ENCODE measurements around the gene RFX3.

Gene RFX3

GRCh38 chr9:3490957-3491356 is 34.8 kb downstream of the RFX3 start:
- H3K27me3 ChIP-seq (ENCODE audit: low read length), result no peaks in the 10 kb centered on the region
- H3K4me3 ChIP-seq (ENCODE audit: insufficient read depth, low read length, poor library complexity, severe bottlenecking), result no peak overlapping the region
- H3K27ac ChIP-seq (ENCODE audit: low read depth, low read length), result no peak overlapping the region
- H3K36me3 ChIP-seq (ENCODE audit: low read length), result no peaks in the 10 kb centered on the region
- TF ChIP-seq EZH2phosphoT487 (conservative IDR thresholded peaks at IDR 0.05; ENCODE audit: low read length) (no peak), CTCF (IDR thresholded peaks at IDR 0.05; ENCODE audit: insufficient read depth, low read length, poor library complexity, severe bottlenecking) (no peak)
- no peaks in the 10 kb centered on the region for H4K20me1 ChIP-seq (ENCODE audit: low read depth, low read length)
- no peaks in the 10 kb centered on the region for H3K79me2 ChIP-seq (ENCODE audit: insufficient read depth, low read length)
- no peaks in the 10 kb centered on the region for H3K9me3 ChIP-seq (ENCODE audit: insufficient read depth, low read length)
- no peak overlapping the region for H3K9ac ChIP-seq (ENCODE audit: low read length)
- no peak overlapping the region for H3K4me2 ChIP-seq (ENCODE audit: low read depth, low read length, poor library complexity, severe bottlenecking)
- H3F3A ChIP-seq (ENCODE audit: insufficient read depth), result no peaks in the 10 kb centered on the region
- H2AFZ ChIP-seq (ENCODE audit: low read depth, low read length, severe bottlenecking), result no peak overlapping the region
- no peaks in the 10 kb centered on the region for H3K9me2 ChIP-seq (replicated peaks; ENCODE audit: insufficient read depth, low read length)

GRCh38 chr9:3482578-3482977 is 43.2 kb downstream of the RFX3 start:
- no peak overlapping the region for H3K9ac ChIP-seq (ENCODE audit: low read length)
- no peaks in the 10 kb centered on the region for H4K20me1 ChIP-seq (ENCODE audit: low read depth, low read length)
- H3K36me3 ChIP-seq (ENCODE audit: low read length), result peaks cover 6% of the 10 kb centered on the region
- H3K4me3 ChIP-seq (ENCODE audit: insufficient read depth, low read length, poor library complexity, severe bottlenecking), result no peak overlapping the region
- H3K27me3 ChIP-seq (ENCODE audit: low read length), result no peaks in the 10 kb centered on the region
- no peak overlapping the region for H3K4me2 ChIP-seq (ENCODE audit: low read depth, low read length, poor library complexity, severe bottlenecking)
- H3K27ac ChIP-seq (ENCODE audit: low read depth, low read length), result no peak overlapping the region
- H3K79me2 ChIP-seq (ENCODE audit: insufficient read depth, low read length), result no peaks in the 10 kb centered on the region
- no peaks in the 10 kb centered on the region for H3K9me3 ChIP-seq (ENCODE audit: insufficient read depth, low read length)
- TF ChIP-seq CTCF (IDR thresholded peaks at IDR 0.05; ENCODE audit: insufficient read depth, low read length, poor library complexity, severe bottlenecking) (no peak), EZH2phosphoT487 (conservative IDR thresholded peaks at IDR 0.05; ENCODE audit: low read length) (no peak)
- H3K9me2 ChIP-seq (replicated peaks; ENCODE audit: insufficient read depth, low read length), result no peaks in the 10 kb centered on the region
- H2AFZ ChIP-seq (ENCODE audit: low read depth, low read length, severe bottlenecking), result no peak overlapping the region
- peaks cover 15% of the 10 kb centered on the region for H3F3A ChIP-seq (ENCODE audit: insufficient read depth)

GRCh38 chr9:3480353-3480655 is 45.5 kb downstream of the RFX3 start:
- no peaks in the 10 kb centered on the region for H3K27me3 ChIP-seq (ENCODE audit: low read length)
- peaks cover 15% of the 10 kb centered on the region for H3F3A ChIP-seq (ENCODE audit: insufficient read depth)
- no peak overlapping the region for H2AFZ ChIP-seq (ENCODE audit: low read depth, low read length, severe bottlenecking)
- H3K4me3 ChIP-seq (ENCODE audit: insufficient read depth, low read length, poor library complexity, severe bottlenecking), result no peak overlapping the region
- no peak overlapping the region for H3K9ac ChIP-seq (ENCODE audit: low read length)
- H3K27ac ChIP-seq (ENCODE audit: low read depth, low read length), result no peak overlapping the region
- TF ChIP-seq CTCF (IDR thresholded peaks at IDR 0.05; ENCODE audit: insufficient read depth, low read length, poor library complexity, severe bottlenecking), result no peak
- no peak for TF ChIP-seq EZH2phosphoT487 (conservative IDR thresholded peaks at IDR 0.05; ENCODE audit: low read length)
- H3K79me2 ChIP-seq (ENCODE audit: insufficient read depth, low read length), result no peaks in the 10 kb centered on the region
- H3K4me2 ChIP-seq (ENCODE audit: low read depth, low read length, poor library complexity, severe bottlenecking), result no peak overlapping the region
- H4K20me1 ChIP-seq (ENCODE audit: low read depth, low read length), result no peaks in the 10 kb centered on the region
- peaks cover 12% of the 10 kb centered on the region for H3K36me3 ChIP-seq (ENCODE audit: low read length)
- no peaks in the 10 kb centered on the region for H3K9me2 ChIP-seq (replicated peaks; ENCODE audit: insufficient read depth, low read length)
- H3K9me3 ChIP-seq (ENCODE audit: insufficient read depth, low read length), result no peaks in the 10 kb centered on the region

Data from SU-DHL-6 (cell line).